GM19351 (cell line): ENCODE measurements around the gene PNMA8A.
"Not testable (repeated sequence)": the region's sequence is repeated elsewhere in the genome, so short reads cannot be mapped to it uniquely, and the experiment has no call there.

Experiments
- ATAC-seq: cut with Tn5 transposase; IDR thresholded peaks from one replicate; pipeline ENCODE4 v1.9.1; 2021; ENCODE audit warnings: mild to moderate bottlenecking, moderate library complexity; ENCODE audit not compliant: unreplicated experiment

The PNMA8A gene

GRCh38 chr19:46433470-46433869 lies 37.9 kb downstream of the PNMA8A start:
- not testable (repeated sequence) for ATAC-seq

GRCh38 chr19:46431824-46432223 lies 39.5 kb downstream of the PNMA8A start:
- no peak for ATAC-seq

- ATAC-seq: no peak
Observed at GRCh38 chr19:46429999-46430398, 41.4 kb downstream of the PNMA8A start.

- no peak for ATAC-seq
Observed at GRCh38 chr19:46428239-46429135, 42.9 kb downstream of the PNMA8A start, which contains the start of gene PNMA8C. Gene PNMA8C, minus strand, starts transcription at chr19:46428936. Its CDS starts 577 bp downstream, at chr19:46428359.

- ATAC-seq: no peak
Observed at GRCh38 chr19:46427518-46428045, 43.8 kb downstream of the PNMA8A start.

- ATAC-seq: no peak
Observed at GRCh38 chr19:46426506-46427162, 44.7 kb downstream of the PNMA8A start.

- ATAC-seq: no peak
Observed at GRCh38 chr19:46426035-46426505, 45.3 kb downstream of the PNMA8A start.

GRCh38 chr19:46423188-46423587 lies 48.2 kb downstream of the PNMA8A start:
- ATAC-seq: no peak

GRCh38 chr19:46422344-46422743 lies 49.0 kb downstream of the PNMA8A start:
- ATAC-seq: no peak

GRCh38 chr19:46420056-46420455 lies 51.3 kb downstream of the PNMA8A start:
- no peak for ATAC-seq
